ENCODE data around the gene ZNF133.

ZNF133 gene

GRCh38 chr20:18364768-18365167 lies 76.4 kb downstream of the ZNF133 start:
- DNase-seq = no peak
